SH-SY5Y (cell line): ENCODE measurements around the gene CNMD.

Experiments
- GATA2 ChIP-seq: IDR thresholded peaks from 2 replicates; pipeline ENCODE4 v1.6.1; 2011; ENCODE audit warnings: mild to moderate bottlenecking, low read depth, low read length
- GATA3 ChIP-seq: IDR thresholded peaks from 2 replicates; pipeline ENCODE4 v1.6.1; 2011; ENCODE audit warnings: low read depth, mild to moderate bottlenecking, low read length, moderate library complexity

GRCh38 chr13:52664272-52664671, 75.3 kb downstream of the CNMD start:
- TF ChIP-seq GATA3 = no peak
- TF ChIP-seq GATA2 = no peak
